ENCODE measurements around the gene CPXM2. TPM values are rescaled to one million over a fixed set of nuclear protein-coding genes. Genes with fewer than 3 reads are reported as not detected.

The CPXM2 gene
- total and polyA plus RNA-seq, 2 donors (not counting 1 experiment from before 2014, with no cell fraction given): not detected

- H3K27me3 Mint-ChIP-seq: peaks cover 47% of the 10 kb centered on the region
These were observed 2.0 kb upstream of the CPXM2 start for GRCh38 chr10:123893651-123894050.

GRCh38 chr10:123890756-123891143 is 857 bp downstream of the CPXM2 start:
- CTCF ChIA-PET: no interaction called here
- H3K36me3 ChIP-seq (replicated peaks in 1 of 2; ENCODE audit: control extremely low read depth in 1 of 2, control insufficient read depth in 1 of 2, extremely low read depth in 1 of 2, insufficient read depth in 2 of 2, low read length in 1 of 2): no peaks in the 10 kb centered on the region
- intact Hi-C loops (cut with micrococcal nuclease): no loop called here
- DNase-seq (no peak), ATAC-seq (ENCODE audit: low read depth) (no peak)
- 80% methylated on average over 1 of the region's 6 CpGs for WGBS (ENCODE audit: insufficient coverage)
- no peaks in the 10 kb centered on the region for H3K79me2 ChIP-seq (ENCODE audit: control insufficient read depth, insufficient read depth, low read length)
- TF ChIP-seq CTCF (IDR thresholded peaks at IDR 0.05): no peak
- H3K9me3 Mint-ChIP-seq (ENCODE audit: insufficient read depth): no peaks in the 10 kb centered on the region
- no peak overlapping the region for H3K4me3 Mint-ChIP-seq
- no peak overlapping the region for H3K27ac ChIP-seq (ENCODE audit: low read length in 2 of 2)
- H3K4me2 ChIP-seq (replicated peaks; ENCODE audit: low read depth, low read length, poor library complexity, severe bottlenecking): no peak overlapping the region
- POLR2A ChIA-PET: no interaction called here
- no peak overlapping the region for H3K9ac ChIP-seq (ENCODE audit: low read length)
- no peaks in the 10 kb centered on the region for H3K4me1 ChIP-seq (ENCODE audit: control insufficient read depth in 2 of 2, insufficient read depth in 2 of 2, low read length in 2 of 2)
- peaks cover 47% of the 10 kb centered on the region for H3K27me3 Mint-ChIP-seq
- H3K27me3 ChIP-seq (replicated peaks in 1 of 4; ENCODE audit: control extremely low read depth in 1 of 4, control insufficient read depth in 3 of 4, insufficient read depth in 4 of 4, low read length in 3 of 4): peaks cover 0 to 18% (median 0%) of the 10 kb centered on the region in 4 experiments
- no peaks in the 10 kb centered on the region for H3K4me1 Mint-ChIP-seq
- no peaks in the 10 kb centered on the region for H3K9me3 ChIP-seq (ENCODE audit: control extremely low read depth in 1 of 3, control insufficient read depth in 2 of 3, insufficient read depth in 1 of 3, low read length in 2 of 3)
- no peak overlapping the region for H3K4me3 ChIP-seq (ENCODE audit: control extremely low read depth in 1 of 5, extremely low read depth in 1 of 5, insufficient read depth in 1 of 5, low read depth in 2 of 5, low read length in 4 of 5)
- no peak overlapping the region for H2AFZ ChIP-seq (ENCODE audit: insufficient read depth, low read depth, low read length, poor library complexity, severe bottlenecking)
- no peaks in the 10 kb centered on the region for H4K20me1 ChIP-seq (ENCODE audit: control insufficient read depth, insufficient read depth, low read length, poor library complexity, severe bottlenecking)
- no peak overlapping the region for H3K27ac Mint-ChIP-seq

More at GRCh38 chr10:123893651-123894050, 2.0 kb upstream of the CPXM2 start:
- ATAC-seq (ENCODE audit: low read depth) (no peak), DNase-seq (no peak)
- no peak overlapping the region for H3K4me3 ChIP-seq (ENCODE audit: control extremely low read depth in 1 of 5, extremely low read depth in 1 of 5, insufficient read depth in 1 of 5, low read depth in 2 of 5, low read length in 4 of 5)
- Mint-ChIP-seq H3K9me3 (ENCODE audit: insufficient read depth) (no peaks in the 10 kb centered on the region), H3K4me1 (no peaks in the 10 kb centered on the region), H3K4me3 (no peak overlapping the region), H3K27ac (no peak overlapping the region)
- TF ChIP-seq EZH2 (IDR thresholded peaks at IDR 0.05; ENCODE audit: borderline replicate concordance, insufficient read depth, low read depth, low read length, poor library complexity, severe bottlenecking): no peak
- TF ChIP-seq CTCF (IDR thresholded peaks at IDR 0.05): no peak
- 76% methylated on average over 5 of the region's 8 CpGs for WGBS (ENCODE audit: insufficient coverage)
- H3K27me3 ChIP-seq (replicated peaks in 1 of 4; ENCODE audit: control extremely low read depth in 1 of 4, control insufficient read depth in 3 of 4, insufficient read depth in 4 of 4, low read length in 3 of 4): peaks cover 0 to 21% (median 0%) of the 10 kb centered on the region in 4 experiments
- no peak overlapping the region for H3K9ac ChIP-seq (ENCODE audit: low read length)
- CTCF ChIA-PET: no interaction called here
- no peaks in the 10 kb centered on the region for H3K36me3 ChIP-seq (replicated peaks in 1 of 2; ENCODE audit: control extremely low read depth in 1 of 2, control insufficient read depth in 1 of 2, extremely low read depth in 1 of 2, insufficient read depth in 2 of 2, low read length in 1 of 2)
- H4K20me1 ChIP-seq (ENCODE audit: control insufficient read depth, insufficient read depth, low read length, poor library complexity, severe bottlenecking): no peaks in the 10 kb centered on the region
- POLR2A ChIA-PET: no interaction called here
- H3K4me2 ChIP-seq (replicated peaks; ENCODE audit: low read depth, low read length, poor library complexity, severe bottlenecking): no peak overlapping the region
- H2AFZ ChIP-seq (ENCODE audit: insufficient read depth, low read depth, low read length, poor library complexity, severe bottlenecking): no peak overlapping the region
- H3K4me1 ChIP-seq (ENCODE audit: control insufficient read depth in 2 of 2, insufficient read depth in 2 of 2, low read length in 2 of 2): no peaks in the 10 kb centered on the region
- intact Hi-C loops (cut with micrococcal nuclease): no loop called here
- H3K79me2 ChIP-seq (ENCODE audit: control insufficient read depth, insufficient read depth, low read length): no peaks in the 10 kb centered on the region
- no peak overlapping the region for H3K27ac ChIP-seq (ENCODE audit: low read length in 2 of 2)
- H3K9me3 ChIP-seq (ENCODE audit: control extremely low read depth in 1 of 3, control insufficient read depth in 2 of 3, insufficient read depth in 1 of 3, low read length in 2 of 3): no peaks in the 10 kb centered on the region
